Measurements from ENCODE around the gene ABCF1. TPM values are rescaled to one million over a fixed set of nuclear protein-coding genes. Genes with fewer than 3 reads are reported as not detected.

Gene ABCF1
- total RNA-seq, 3 donors from 2014 or later (not counting 1 experiment from before 2014, with no cell fraction given), result 91.4 to 138 (median 138) TPM

DNA sequence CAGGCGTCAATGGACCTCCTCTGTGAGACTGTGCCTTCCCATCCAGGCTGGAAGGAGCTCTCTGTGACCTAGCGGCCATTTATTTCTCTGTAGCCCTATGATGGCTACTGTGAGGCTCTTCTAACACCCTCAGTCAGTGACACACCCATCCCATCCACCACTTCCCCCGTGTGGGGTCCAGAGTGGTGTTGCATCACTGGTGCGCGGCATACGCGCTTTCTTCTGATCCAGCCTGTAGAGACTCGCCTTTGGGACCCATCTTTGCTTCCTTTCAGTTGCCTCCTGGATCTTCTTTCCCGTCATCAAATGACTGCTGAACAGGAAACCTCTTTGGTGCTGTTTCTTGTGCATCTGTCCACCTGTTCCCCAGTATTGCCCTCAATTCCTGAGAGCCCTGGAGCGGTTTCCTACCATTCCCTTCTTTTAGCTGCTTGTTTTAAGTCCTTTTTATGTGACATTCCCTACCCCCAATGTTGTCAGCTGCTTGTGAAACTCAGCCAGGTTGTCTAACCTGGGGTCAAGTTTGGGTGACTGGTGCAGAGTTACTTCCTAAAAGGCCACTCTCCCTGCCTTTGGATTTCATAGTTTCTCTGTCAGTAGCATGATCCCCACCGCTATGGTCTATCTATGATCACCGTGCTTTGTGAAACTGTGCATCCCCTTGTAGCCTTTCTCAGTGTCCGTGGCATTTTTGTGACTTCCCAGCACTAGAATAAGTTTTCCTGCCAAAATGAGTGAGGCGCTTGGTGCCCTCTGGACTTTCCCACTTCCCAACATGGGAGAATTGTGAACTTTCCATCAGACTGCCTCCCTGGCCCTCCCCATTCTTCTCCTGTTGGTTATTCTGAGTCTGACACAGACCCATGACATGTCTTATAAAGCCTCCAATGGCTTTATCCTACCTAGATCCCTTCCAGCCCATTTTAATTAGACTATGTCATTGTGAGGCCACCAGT, 8.5 kb upstream of the ABCF1 start:
- no peaks in the 10 kb centered on the region for H3K27me3 ChIP-seq (ENCODE audit: control insufficient read depth, insufficient read depth, low read length)
- H3K4me3 ChIP-seq (ENCODE audit: low read length), result no peak overlapping the region
- Mint-ChIP-seq H3K27me3 (ENCODE audit: low read depth in 2 of 2) (no peaks in the 10 kb centered on the region), H3K27ac (peak overlapping the region; percentile 3 to 20), H3K36me3 (no peaks in the 10 kb centered on the region), H3K9me3 (no peaks in the 10 kb centered on the region), H3K4me1 (peaks cover 16 to 19% of the 10 kb centered on the region in 2 donors), H3K4me3 (no peak overlapping the region)
- H3K36me3 ChIP-seq (ENCODE audit: control insufficient read depth, insufficient read depth, low read length), result peaks cover 10% of the 10 kb centered on the region
- intact Hi-C loops (cut with micrococcal nuclease), result no loop called here
- H3K9me3 ChIP-seq (ENCODE audit: control insufficient read depth, insufficient read depth, low read length), result no peaks in the 10 kb centered on the region
- no peak for DNase-seq
- TF ChIP-seq, protein P1, sequence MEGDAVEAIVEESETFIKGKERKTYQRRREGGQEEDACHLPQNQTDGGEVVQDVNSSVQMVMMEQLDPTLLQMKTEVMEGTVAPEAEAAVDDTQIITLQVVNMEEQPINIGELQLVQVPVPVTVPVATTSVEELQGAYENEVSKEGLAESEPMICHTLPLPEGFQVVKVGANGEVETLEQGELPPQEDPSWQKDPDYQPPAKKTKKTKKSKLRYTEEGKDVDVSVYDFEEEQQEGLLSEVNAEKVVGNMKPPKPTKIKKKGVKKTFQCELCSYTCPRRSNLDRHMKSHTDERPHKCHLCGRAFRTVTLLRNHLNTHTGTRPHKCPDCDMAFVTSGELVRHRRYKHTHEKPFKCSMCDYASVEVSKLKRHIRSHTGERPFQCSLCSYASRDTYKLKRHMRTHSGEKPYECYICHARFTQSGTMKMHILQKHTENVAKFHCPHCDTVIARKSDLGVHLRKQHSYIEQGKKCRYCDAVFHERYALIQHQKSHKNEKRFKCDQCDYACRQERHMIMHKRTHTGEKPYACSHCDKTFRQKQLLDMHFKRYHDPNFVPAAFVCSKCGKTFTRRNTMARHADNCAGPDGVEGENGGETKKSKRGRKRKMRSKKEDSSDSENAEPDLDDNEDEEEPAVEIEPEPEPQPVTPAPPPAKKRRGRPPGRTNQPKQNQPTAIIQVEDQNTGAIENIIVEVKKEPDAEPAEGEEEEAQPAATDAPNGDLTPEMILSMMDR (IDR thresholded peaks at IDR 0.05), result no peak
- H3K27ac ChIP-seq (ENCODE audit: low read length), result no peak overlapping the region
- no peak for ATAC-seq
- 92% methylated on average over 14 of the region's 14 CpGs for WGBS (ENCODE audit: insufficient coverage)
- peaks cover 7% of the 10 kb centered on the region for H3K4me1 ChIP-seq (ENCODE audit: control insufficient read depth, insufficient read depth, low read length)

DNA sequence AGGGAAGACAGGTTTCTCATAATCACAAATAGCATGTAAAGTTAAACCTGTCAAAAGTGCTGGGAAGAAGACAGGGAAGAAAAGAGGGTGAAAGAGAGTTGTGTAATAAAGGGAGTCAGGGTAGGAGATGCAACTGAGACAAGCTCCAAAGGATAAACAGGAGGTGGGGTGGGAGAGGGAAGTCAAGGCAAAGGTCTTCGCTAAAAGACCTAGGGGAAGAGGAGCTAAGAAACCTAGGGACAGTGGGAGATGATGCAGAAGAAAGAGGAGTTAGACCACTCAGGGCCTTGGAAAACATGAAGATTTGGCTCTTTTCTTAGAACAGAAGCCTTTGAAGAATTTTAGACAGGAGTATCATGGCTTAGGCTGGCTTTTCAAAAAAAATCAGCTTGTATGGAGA, 7.1 kb upstream of the ABCF1 start:
- Histone ChIP-seq H3K27me3 (ENCODE audit: control insufficient read depth, insufficient read depth, low read length) (no peaks in the 10 kb centered on the region), H3K4me1 (ENCODE audit: control insufficient read depth, insufficient read depth, low read length) (no peaks in the 10 kb centered on the region), H3K36me3 (ENCODE audit: control insufficient read depth, insufficient read depth, low read length) (peaks cover 10% of the 10 kb centered on the region), H3K27ac (ENCODE audit: low read length) (no peak overlapping the region), H3K9me3 (ENCODE audit: control insufficient read depth, insufficient read depth, low read length) (no peaks in the 10 kb centered on the region), H3K4me3 (ENCODE audit: low read length) (no peak overlapping the region)
- no peak overlapping the region for H3K4me3 Mint-ChIP-seq
- ATAC-seq (no peak), DNase-seq (no peak)
- no peaks in the 10 kb centered on the region for H3K9me3 Mint-ChIP-seq
- H3K4me1 Mint-ChIP-seq, result peaks cover 9 to 14% of the 10 kb centered on the region in 2 donors
- TF ChIP-seq, protein P1 (IDR thresholded peaks at IDR 0.05), result no peak
- no peaks in the 10 kb centered on the region for H3K27me3 Mint-ChIP-seq (ENCODE audit: low read depth in 2 of 2)
- WGBS (ENCODE audit: insufficient coverage), result 91% methylated on average over 1 of the region's 1 CpG
- H3K27ac Mint-ChIP-seq, result peak overlapping the region in 1 of 2 donors; percentile 3
- H3K36me3 Mint-ChIP-seq, result no peaks in the 10 kb centered on the region
- intact Hi-C loops (cut with micrococcal nuclease), result no loop called here

DNA sequence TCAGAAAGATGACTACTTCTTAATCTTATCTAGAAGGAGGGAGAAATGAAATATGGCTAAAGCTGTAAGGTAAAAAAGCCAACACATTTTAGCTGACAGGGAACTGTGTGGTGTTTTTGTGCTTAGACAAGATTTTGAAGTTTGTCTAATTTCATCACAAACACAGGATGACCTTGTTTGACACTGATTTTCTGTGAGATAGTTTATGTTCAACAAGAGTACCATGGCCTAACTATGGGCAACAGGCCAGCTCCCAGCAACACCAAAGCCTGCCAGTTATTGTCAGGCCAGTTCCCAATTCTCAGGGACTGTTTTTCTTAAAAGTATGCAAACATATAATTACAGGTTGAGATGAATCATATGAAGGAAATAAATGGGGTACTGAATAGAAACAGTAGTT, 5.5 kb upstream of the ABCF1 start:
- DNase-seq, result no peak

More for the DNA sequence above, 5.5 kb upstream of the ABCF1 start:
- Histone ChIP-seq H3K27me3 (ENCODE audit: control insufficient read depth, insufficient read depth, low read length) (no peaks in the 10 kb centered on the region), H3K4me3 (ENCODE audit: low read length) (no peak overlapping the region), H3K36me3 (ENCODE audit: control insufficient read depth, insufficient read depth, low read length) (peaks cover 10% of the 10 kb centered on the region), H3K27ac (ENCODE audit: low read length) (no peak overlapping the region), H3K9me3 (ENCODE audit: control insufficient read depth, insufficient read depth, low read length) (no peaks in the 10 kb centered on the region), H3K4me1 (ENCODE audit: control insufficient read depth, insufficient read depth, low read length) (peaks cover 6% of the 10 kb centered on the region)
- ATAC-seq, result no peak
- H3K36me3 Mint-ChIP-seq, result no peaks in the 10 kb centered on the region
- no peaks in the 10 kb centered on the region for H3K9me3 Mint-ChIP-seq
- TF ChIP-seq, protein P1 (IDR thresholded peaks at IDR 0.05), result no peak
- H3K4me3 Mint-ChIP-seq, result no peak overlapping the region
- H3K4me1 Mint-ChIP-seq, result peaks cover 13 to 23% of the 10 kb centered on the region in 2 donors
- no peaks in the 10 kb centered on the region for H3K27me3 Mint-ChIP-seq (ENCODE audit: low read depth in 2 of 2)
- intact Hi-C loops (cut with micrococcal nuclease), result no loop called here
- peak overlapping the region in 1 of 2 donors; percentile 22 for H3K27ac Mint-ChIP-seq
